Osteoblast (primary cell): ENCODE results near the gene KMT2A. TPM values are rescaled to one million over a fixed set of nuclear protein-coding genes. Genes with fewer than 3 reads are reported as not detected.

Experiments
- DNase-seq: peaks from one replicate; pipeline ENCODE4 v3.0.0; 2011; ENCODE audit warnings: low spot score, mixed read lengths; ENCODE audit not compliant: insufficient read length; ENCODE audit errors: missing footprints
- H2AFZ ChIP-seq: 2 replicates; pipeline ENCODE4 v1.6.0; 2011; ENCODE audit warnings: mild to moderate bottlenecking, low read length
- H3K27ac ChIP-seq: 2 replicates; pipeline ENCODE4 v1.5.1; 2011; ENCODE audit warnings: mild to moderate bottlenecking, low read depth, low read length, moderate library complexity
- H3K27me3 ChIP-seq: 2 replicates; pipeline ENCODE4 v1.6.0; 2012; ENCODE audit warnings: mild to moderate bottlenecking, control low read depth, inconsistent platforms, low read length, moderate library complexity; ENCODE audit not compliant: insufficient read depth
- H3K36me3 ChIP-seq: 2 replicates; pipeline ENCODE4 v1.5.1; 2011; ENCODE audit warnings: mild to moderate bottlenecking, low read length, control low read depth, moderate library complexity; ENCODE audit not compliant: insufficient read depth
- H3K4me1 ChIP-seq: 2 replicates; pipeline ENCODE4 v1.5.1; 2011; ENCODE audit warnings: mild to moderate bottlenecking, low read length, control low read depth, moderate library complexity; ENCODE audit not compliant: insufficient read depth
- H3K4me2 ChIP-seq: 2 replicates; pipeline ENCODE4 v1.6.0; 2011; ENCODE audit warnings: mild to moderate bottlenecking, low read length; ENCODE audit not compliant: insufficient read depth
- H3K4me3 ChIP-seq: fragments of 200-600 bp; sonication (generic); 3 replicates; pipeline ENCODE4 v1.5.1; 2012; ENCODE audit warnings: mild to moderate bottlenecking, low read length, inconsistent platforms; ENCODE audit not compliant: insufficient read depth
- H3K79me2 ChIP-seq: 2 replicates; pipeline ENCODE4 v1.6.0; 2012; ENCODE audit warnings: mild to moderate bottlenecking, low read length, control low read depth, inconsistent platforms; ENCODE audit not compliant: insufficient read depth
- H3K9me3 ChIP-seq: 2 replicates; pipeline ENCODE4 v1.5.1; 2011; ENCODE audit warnings: low read depth, low read length, control low read depth
- H4K20me1 ChIP-seq: 2 replicates; pipeline ENCODE4 v1.6.0; 2012; ENCODE audit warnings: mild to moderate bottlenecking, low read length, control low read depth; ENCODE audit not compliant: insufficient read depth
- CTCF ChIP-seq: IDR thresholded peaks from 2 replicates; pipeline ENCODE4 v1.5.1; 2011; ENCODE audit warnings: mild to moderate bottlenecking, low read depth, low read length, moderate library complexity; ENCODE audit errors: extremely low read depth
- total RNA-seq: library from RNA; depleted of rRNA; stranded (reverse); fragments of >200 nt; gene quantifications from 2 replicates; pipeline ENCODE4 v1.2.3, GENCODE V29; 2012

The KMT2A gene
- total RNA-seq, 1 donor = 38.4 TPM

- Histone ChIP-seq H3K27me3 (no peaks in the 10 kb centered on the region), H3K4me2 (no peak overlapping the region), H3K27ac (no peak overlapping the region), H3K4me1 (no peaks in the 10 kb centered on the region), H4K20me1 (no peaks in the 10 kb centered on the region), H3K36me3 (peaks cover 66% of the 10 kb centered on the region), H3K4me3 (no peak overlapping the region), H3K79me2 (no peaks in the 10 kb centered on the region), H2AFZ (no peak overlapping the region), H3K9me3 (no peaks in the 10 kb centered on the region)
- TF ChIP-seq CTCF = no peak
- DNase-seq = no peak
Observed at GRCh38 chr11:118484405-118484804, 48.1 kb downstream of the KMT2A start.

- Histone ChIP-seq H2AFZ (no peak overlapping the region), H3K27me3 (no peaks in the 10 kb centered on the region), H3K79me2 (no peaks in the 10 kb centered on the region), H3K4me1 (no peaks in the 10 kb centered on the region), H3K4me2 (no peak overlapping the region), H4K20me1 (no peaks in the 10 kb centered on the region), H3K36me3 (peaks cover 66% of the 10 kb centered on the region), H3K27ac (no peak overlapping the region), H3K9me3 (no peaks in the 10 kb centered on the region), H3K4me3 (no peak overlapping the region)
- peak; percentile 21 for TF ChIP-seq CTCF
- DNase-seq = no peak
Observed at GRCh38 chr11:118485273-118485672, 49.0 kb downstream of the KMT2A start.

- Histone ChIP-seq H3K36me3 (peaks cover 68% of the 10 kb centered on the region), H3K9me3 (no peaks in the 10 kb centered on the region), H3K4me1 (no peaks in the 10 kb centered on the region), H3K4me2 (no peak overlapping the region), H3K79me2 (no peaks in the 10 kb centered on the region), H3K27me3 (no peaks in the 10 kb centered on the region), H3K4me3 (no peak overlapping the region), H2AFZ (no peak overlapping the region), H3K27ac (no peak overlapping the region), H4K20me1 (no peaks in the 10 kb centered on the region)
- peak; percentile 91 for DNase-seq
- TF ChIP-seq CTCF = peak; percentile 81
Observed at GRCh38 chr11:118488480-118489109, 52.3 kb downstream of the KMT2A start.

- H3K36me3 ChIP-seq = peaks cover 75% of the 10 kb centered on the region
- H3K4me3 ChIP-seq = no peak overlapping the region
- no peaks in the 10 kb centered on the region for H3K27me3 ChIP-seq
- TF ChIP-seq CTCF = no peak
- H3K4me1 ChIP-seq = no peaks in the 10 kb centered on the region
- no peaks in the 10 kb centered on the region for H4K20me1 ChIP-seq
- H3K79me2 ChIP-seq = no peaks in the 10 kb centered on the region
- H3K4me2 ChIP-seq = no peak overlapping the region
- no peak overlapping the region for H3K27ac ChIP-seq
- no peaks in the 10 kb centered on the region for H3K9me3 ChIP-seq
- DNase-seq = no peak
- no peak overlapping the region for H2AFZ ChIP-seq
Observed at GRCh38 chr11:118491041-118491440, 54.7 kb downstream of the KMT2A start.
